GM21528 (cell line): ENCODE results near the gene IGFBP5.

Experiments used
- ATAC-seq: cut with Tn5 transposase; IDR thresholded peaks from one replicate; pipeline ENCODE4 v1.9.1; 2021; ENCODE audit warnings: mild to moderate bottlenecking, moderate library complexity; ENCODE audit not compliant: unreplicated experiment, low FRiP score

Gene IGFBP5

GRCh38 chr2:216690456-216690852 is 4.9 kb downstream of the IGFBP5 start:
- ATAC-seq, result no peak

DNA sequence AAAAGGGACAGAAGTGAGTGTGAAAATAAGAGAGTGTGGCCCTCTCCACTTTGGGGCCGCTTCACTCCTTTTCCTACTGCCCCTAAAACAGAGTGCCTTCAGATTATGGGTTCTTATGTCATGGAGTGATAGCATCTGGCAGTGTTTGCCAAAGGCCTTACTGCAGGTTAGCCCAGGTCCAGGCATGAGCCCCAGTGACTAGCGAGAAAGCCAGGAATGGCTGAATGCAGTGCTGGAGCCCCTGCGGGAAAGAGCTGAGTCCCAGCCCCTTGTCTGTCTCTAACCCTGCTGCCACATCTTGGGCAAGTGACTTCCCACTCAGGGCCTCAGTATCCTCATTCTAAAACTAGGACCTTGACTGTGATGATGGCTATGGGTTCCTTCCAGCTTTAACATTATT is 6.0 kb downstream of the IGFBP5 start:
- no peak for ATAC-seq

DNA sequence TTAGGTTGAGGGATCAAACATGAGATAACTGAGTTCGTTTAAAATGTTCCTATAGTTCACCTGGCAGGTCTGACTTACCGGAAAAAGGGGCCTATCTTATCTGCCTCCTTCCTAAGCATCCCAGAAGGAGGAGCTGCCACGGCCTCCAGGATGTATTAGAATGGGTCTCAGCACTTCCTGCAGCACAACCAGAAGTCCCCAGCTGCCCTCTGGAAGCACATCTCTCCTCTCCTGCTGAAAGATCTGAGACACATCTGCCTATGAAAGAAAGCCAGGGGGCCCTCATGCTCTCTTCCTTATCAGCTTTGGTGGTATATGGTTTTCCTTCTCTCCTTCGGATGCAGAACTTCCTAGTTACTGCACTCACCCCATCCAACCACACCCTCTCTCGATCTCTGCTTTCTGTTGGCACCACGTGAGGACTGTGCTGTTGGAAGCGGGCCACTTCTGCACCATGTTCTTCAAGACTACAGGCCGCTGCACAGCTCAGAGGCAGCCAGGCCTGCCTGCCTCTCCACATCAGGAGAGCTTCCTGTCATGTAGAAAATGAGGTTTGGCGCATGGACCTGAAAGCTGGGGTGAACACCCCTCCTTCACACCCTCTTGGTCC is 6.5 kb downstream of the IGFBP5 start:
- ATAC-seq, result no peak

- no peak for ATAC-seq
These were observed 7.7 kb downstream of the IGFBP5 start for GRCh38 chr2:216687646-216688045.

GRCh38 chr2:216687111-216687510 is 8.2 kb downstream of the IGFBP5 start:
- no peak for ATAC-seq

- ATAC-seq, result no peak
These were observed 9.9 kb downstream of the IGFBP5 start for GRCh38 chr2:216685327-216685875.

GRCh38 chr2:216683846-216684245 is 11.5 kb downstream of the IGFBP5 start:
- ATAC-seq, result no peak

- ATAC-seq, result no peak
These were observed 13.7 kb downstream of the IGFBP5 start for GRCh38 chr2:216681683-216682082.

- no peak for ATAC-seq
These were observed 14.3 kb downstream of the IGFBP5 start for GRCh38 chr2:216680951-216681629.

DNA sequence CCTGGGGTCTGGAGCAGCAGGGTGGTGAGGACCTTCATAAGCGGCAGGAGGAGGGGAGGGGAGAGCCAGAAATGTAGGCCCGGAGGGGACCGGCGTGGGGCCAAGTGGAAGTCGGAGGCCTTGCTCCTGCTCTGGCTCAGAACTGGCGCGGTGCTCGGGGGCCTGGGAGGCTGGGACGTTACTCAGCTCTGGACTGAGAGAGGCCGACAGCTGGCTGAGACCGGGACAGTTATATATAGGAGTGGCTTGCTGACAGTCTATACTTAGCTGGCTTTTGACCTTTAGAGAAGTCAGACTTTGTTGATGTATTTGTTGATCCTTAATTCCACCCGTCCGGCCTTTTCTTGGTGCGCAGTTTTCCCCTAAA is 15.7 kb downstream of the IGFBP5 start:
- no peak for ATAC-seq

DNA sequence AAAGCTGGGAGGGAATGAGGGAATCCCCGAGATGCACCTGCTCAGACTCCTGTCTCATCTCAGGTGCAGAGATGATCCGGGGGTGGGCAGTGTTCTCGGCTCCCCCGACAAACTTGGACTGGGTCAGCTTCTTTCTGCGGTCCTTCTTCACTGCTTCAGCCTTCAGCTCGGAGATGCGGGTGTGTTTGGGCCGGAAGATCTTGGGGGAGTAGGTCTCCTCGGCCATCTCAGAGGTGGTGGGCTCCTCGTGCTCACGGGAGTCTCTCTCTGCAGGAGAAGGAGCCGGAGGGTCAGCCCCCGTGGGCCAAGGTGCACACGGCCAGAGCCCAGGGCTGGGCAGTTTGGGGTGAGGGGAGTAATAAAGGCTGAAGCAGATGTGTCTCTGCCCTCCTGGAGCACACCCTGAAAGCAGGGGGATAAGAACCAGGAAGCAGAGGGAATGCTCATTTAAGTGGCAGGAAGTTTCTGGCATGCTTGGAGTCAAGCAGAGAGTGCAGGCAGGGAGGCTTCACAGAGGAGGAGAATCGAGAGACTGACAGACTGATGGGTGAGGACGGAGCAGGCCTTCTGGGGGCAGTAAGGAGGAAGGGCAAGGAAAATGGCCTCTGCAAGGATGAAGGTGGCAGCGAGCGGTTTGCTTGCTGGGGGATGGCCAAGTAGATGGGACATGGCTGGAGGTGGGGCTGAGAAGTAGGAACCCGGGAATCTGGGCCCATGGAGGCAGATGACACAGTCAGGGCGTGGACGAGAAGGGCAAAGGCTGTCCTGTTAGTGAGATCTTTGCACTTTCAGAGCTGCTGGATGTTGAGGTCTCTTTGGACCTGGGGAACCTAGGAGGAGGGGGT is 16.3 kb downstream of the IGFBP5 start:
- no peak for ATAC-seq

DNA sequence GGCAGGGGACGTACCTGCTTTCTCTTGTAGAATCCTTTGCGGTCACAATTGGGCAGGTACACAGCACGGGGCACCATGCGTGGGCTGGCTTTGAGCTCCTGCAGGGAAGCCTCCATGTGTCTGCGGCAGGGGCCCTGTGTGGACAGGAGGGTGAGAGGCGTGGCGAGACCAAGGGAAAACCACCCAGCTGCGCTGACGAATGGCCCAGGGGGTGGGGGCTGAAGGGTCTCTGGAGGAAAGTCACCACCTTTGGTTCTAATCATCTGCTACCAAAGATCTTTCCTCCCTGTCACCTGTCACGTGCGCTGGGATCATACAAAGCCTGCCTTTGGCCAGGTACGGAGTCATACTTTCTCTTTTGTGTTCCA is 17.3 kb downstream of the IGFBP5 start:
- no peak for ATAC-seq

DNA sequence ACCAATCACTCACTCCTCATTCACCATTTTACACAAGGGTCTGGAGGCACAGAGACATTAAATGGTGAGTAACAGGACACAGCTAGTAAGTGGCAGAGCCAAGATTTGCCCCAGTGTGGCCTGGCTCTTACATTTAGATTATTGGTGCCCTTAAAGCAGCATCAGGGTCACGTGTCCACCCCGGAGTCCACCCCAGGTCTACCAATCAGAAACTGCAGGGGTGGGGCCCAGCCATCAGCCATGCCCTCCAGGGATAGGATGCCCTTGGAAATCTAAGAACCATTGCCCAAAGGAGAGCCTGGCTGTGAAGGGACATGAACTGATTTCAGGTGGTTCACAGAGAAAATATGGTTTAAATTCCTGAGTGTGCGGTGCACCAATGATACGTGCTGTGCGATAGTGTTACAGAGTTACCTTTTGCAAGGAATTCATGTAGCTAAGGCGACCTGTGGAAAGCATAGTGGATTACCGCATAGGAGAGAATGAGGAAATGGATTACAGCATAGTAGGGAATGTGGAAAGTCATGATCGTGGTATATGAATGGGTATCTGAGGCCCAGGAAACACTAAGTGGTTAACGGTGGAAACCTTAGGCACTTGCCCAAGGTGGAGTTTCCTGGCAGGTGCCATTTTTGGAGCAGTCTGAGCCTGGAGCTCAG is 17.8 kb downstream of the IGFBP5 start:
- no peak for ATAC-seq

DNA sequence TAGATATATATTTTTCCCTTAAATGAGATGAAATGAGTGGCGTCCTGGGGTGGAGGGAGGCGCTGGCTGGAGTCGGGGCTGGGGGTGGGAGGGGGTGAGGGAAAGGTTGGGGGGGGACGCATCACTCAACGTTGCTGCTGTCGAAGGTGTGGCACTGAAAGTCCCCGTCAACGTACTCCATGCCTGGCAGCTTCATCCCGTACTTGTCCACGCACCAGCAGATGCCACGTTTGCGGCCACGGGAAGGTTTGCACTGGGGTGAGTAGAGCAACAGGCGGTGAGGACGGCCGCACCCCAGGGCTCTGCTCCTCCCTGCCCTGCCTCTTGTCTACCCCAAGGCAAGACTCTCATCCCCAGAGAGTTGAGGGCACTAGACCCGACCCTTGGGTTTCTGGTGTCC is 18.7 kb downstream of the IGFBP5 start:
- ATAC-seq, result no peak

GRCh38 chr2:216674376-216674775 is 21.0 kb downstream of the IGFBP5 start:
- no peak for ATAC-seq

DNA sequence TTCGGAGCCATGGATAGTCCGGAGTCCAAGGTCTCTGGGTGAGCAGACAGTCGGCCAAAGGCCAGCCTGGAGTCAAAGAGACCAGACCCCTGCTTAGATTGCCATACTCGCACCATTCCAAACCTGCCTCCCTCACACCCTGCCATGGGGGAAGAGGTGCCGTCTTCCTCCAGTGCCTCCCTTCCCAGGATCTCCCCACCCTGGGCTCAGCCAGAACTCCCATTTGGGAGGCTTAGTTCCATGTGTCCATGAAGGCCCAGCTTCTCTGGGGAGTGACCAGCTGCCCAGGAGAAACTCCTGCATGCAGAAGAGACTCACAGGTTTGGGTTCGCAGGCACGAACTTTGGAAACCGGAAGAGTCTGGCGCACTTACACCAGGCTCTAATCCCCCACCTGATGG is 21.7 kb downstream of the IGFBP5 start:
- ATAC-seq, result no peak

DNA sequence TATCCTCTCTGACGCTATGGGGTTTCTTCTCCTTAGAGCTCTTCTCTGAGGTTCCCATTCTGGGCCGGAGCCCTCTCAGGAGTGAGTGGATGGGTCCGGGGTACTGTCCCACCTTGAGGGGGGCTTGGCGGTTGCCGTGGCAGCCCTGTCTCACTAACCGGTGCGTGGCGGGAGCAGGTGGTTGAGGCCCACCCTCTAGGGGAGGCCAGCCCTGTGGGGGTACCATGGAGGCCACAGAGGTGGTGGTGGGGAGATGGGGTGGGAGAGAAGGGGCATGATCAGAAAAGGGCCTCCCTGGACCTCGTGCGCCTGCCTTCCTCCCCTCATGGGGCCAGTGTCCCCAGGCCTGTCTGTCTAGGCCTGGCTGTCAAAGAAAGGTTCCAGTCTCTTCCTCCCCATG is 22.3 kb downstream of the IGFBP5 start:
- ATAC-seq, result no peak

GRCh38 chr2:216672466-216672865 is 22.9 kb downstream of the IGFBP5 start:
- no peak for ATAC-seq

- no peak for ATAC-seq
These were observed 23.5 kb downstream of the IGFBP5 start for GRCh38 chr2:216671791-216672343.

GRCh38 chr2:216671081-216671411 is 24.3 kb downstream of the IGFBP5 start:
- no peak for ATAC-seq
